GM12892 (cell line): ENCODE results near the gene TM9SF3.

Source experiments
- POLR2A ChIP-seq: IDR thresholded peaks from 2 replicates; pipeline ENCODE4 v1.6.1; 2011; ENCODE audit warnings: low read depth, low read length, control low read depth
- POLR2AphosphoS5 ChIP-seq: IDR thresholded peaks from 2 replicates; pipeline ENCODE4 v1.6.1; 2011; ENCODE audit warnings: low read depth, low read length, control low read depth
- TAF1 ChIP-seq: IDR thresholded peaks from 2 replicates; pipeline ENCODE4 v1.6.1; 2011; ENCODE audit warnings: low read depth, mild to moderate bottlenecking, control low read depth, low read length, borderline replicate concordance

- TF ChIP-seq POLR2AphosphoS5 (no peak), TAF1 (no peak), POLR2A (no peak)
Measured at GRCh38 chr10:96570983-96571964, 15.5 kb downstream of the TM9SF3 start.
